WI38 (cell line): Measurements from ENCODE around the gene POLN.

ENCODE experiments used
- H3K4me3 ChIP-seq: 2 replicates; pipeline ENCODE4 v1.5.1; 2011; ENCODE audit warnings: low read depth, mild to moderate bottlenecking, control low read depth, low read length
- TF ChIP-seq, protein P1 (sequence below): IDR thresholded peaks from 2 replicates; pipeline ENCODE4 v1.5.1; 2012; ENCODE audit warnings: low read depth, mild to moderate bottlenecking, control low read depth, low read length

Gene POLN

DNA sequence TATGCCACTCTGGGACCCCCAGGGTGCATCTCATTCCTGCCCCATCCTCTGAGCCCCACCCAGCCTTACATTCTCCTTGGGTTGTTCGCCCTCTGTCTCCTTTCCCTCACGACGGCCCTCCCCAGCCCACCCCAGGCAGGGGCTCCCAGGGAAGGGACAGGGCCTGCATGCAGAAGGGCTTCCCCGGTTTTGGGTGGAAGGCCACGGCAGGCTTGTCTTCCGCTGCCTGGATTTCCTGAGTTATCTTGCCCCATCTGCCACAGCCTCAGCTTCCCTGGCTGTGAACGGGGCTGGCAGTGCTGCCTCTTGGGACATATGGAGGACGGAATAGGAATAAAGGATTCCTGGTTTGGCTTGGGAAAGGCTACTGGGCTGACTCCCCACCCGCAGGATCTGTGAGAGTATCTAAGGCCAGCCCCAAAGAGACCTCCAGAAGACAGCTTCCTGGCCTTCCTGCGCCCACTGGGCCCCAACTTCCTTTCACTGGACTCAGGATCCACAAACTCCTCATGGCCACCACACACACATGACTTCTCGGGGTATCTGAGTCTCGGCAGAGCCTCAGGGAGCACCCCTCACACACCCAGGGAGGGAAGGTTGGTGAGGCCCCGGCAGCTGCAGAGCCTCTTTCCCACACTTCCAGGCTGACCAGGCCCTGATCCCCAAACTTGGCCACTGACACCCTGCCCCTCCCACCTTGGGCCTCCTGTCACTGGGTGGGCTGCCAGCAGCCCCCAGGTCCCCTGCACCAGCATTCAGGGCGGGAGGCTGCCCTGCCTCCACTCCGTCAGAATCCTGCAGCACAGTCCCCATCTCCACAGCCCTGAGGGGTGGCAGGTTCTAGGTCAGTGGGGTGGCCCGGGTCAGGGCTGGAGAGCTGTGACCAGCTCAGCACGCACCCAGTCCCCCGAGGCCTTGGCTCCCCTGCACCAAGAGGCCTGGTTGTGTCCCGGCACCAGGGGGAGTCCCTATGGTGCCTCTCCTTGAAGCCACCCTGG lies 23.5 kb upstream of the POLN start:
- H3K4me3 ChIP-seq, result no peak overlapping the region
- TF ChIP-seq, protein P1, sequence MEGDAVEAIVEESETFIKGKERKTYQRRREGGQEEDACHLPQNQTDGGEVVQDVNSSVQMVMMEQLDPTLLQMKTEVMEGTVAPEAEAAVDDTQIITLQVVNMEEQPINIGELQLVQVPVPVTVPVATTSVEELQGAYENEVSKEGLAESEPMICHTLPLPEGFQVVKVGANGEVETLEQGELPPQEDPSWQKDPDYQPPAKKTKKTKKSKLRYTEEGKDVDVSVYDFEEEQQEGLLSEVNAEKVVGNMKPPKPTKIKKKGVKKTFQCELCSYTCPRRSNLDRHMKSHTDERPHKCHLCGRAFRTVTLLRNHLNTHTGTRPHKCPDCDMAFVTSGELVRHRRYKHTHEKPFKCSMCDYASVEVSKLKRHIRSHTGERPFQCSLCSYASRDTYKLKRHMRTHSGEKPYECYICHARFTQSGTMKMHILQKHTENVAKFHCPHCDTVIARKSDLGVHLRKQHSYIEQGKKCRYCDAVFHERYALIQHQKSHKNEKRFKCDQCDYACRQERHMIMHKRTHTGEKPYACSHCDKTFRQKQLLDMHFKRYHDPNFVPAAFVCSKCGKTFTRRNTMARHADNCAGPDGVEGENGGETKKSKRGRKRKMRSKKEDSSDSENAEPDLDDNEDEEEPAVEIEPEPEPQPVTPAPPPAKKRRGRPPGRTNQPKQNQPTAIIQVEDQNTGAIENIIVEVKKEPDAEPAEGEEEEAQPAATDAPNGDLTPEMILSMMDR, result no peak

GRCh38 chr4:2264481-2265041 lies 22.6 kb upstream of the POLN start:
- no peak overlapping the region for H3K4me3 ChIP-seq
- TF ChIP-seq, protein P1, result no peak

GRCh38 chr4:2263926-2264321 lies 22.0 kb upstream of the POLN start:
- TF ChIP-seq, protein P1, result no peak
- H3K4me3 ChIP-seq, result no peak overlapping the region

GRCh38 chr4:2262944-2263250 lies 21.0 kb upstream of the POLN start:
- H3K4me3 ChIP-seq, result peak overlapping the region; percentile 67
- TF ChIP-seq, protein P1, result no peak

- H3K4me3 ChIP-seq, result peak overlapping the region; percentile 67
- TF ChIP-seq, protein P1, result no peak
Observed at GRCh38 chr4:2262145-2262943, 20.4 kb upstream of the POLN start.

GRCh38 chr4:2261853-2262144 lies 19.9 kb upstream of the POLN start, which contains the start of gene MXD4:
Gene MXD4 (minus strand): TSS chr4:2262109. CDS start chr4:2261980, 129 bp downstream.
- peak within 1 kb of the TSS; percentile 84 for H3K4me3 ChIP-seq
- TF ChIP-seq, protein P1, result no peak
